GM18909 (cell line): ENCODE data around the gene IL24.
A peak's percentile ranks its signal among the peaks of the same experiment; 100 is the strongest.
"Not testable (repeated sequence)": the region's sequence is repeated elsewhere in the genome, so short reads cannot be mapped to it uniquely, and the experiment has no call there.

Source experiments
- ATAC-seq: cut with Tn5 transposase; IDR thresholded peaks from one replicate; pipeline ENCODE4 v1.9.1; 2021; ENCODE audit warnings: mild to moderate bottlenecking; ENCODE audit not compliant: unreplicated experiment, poor library complexity

The IL24 gene

DNA sequence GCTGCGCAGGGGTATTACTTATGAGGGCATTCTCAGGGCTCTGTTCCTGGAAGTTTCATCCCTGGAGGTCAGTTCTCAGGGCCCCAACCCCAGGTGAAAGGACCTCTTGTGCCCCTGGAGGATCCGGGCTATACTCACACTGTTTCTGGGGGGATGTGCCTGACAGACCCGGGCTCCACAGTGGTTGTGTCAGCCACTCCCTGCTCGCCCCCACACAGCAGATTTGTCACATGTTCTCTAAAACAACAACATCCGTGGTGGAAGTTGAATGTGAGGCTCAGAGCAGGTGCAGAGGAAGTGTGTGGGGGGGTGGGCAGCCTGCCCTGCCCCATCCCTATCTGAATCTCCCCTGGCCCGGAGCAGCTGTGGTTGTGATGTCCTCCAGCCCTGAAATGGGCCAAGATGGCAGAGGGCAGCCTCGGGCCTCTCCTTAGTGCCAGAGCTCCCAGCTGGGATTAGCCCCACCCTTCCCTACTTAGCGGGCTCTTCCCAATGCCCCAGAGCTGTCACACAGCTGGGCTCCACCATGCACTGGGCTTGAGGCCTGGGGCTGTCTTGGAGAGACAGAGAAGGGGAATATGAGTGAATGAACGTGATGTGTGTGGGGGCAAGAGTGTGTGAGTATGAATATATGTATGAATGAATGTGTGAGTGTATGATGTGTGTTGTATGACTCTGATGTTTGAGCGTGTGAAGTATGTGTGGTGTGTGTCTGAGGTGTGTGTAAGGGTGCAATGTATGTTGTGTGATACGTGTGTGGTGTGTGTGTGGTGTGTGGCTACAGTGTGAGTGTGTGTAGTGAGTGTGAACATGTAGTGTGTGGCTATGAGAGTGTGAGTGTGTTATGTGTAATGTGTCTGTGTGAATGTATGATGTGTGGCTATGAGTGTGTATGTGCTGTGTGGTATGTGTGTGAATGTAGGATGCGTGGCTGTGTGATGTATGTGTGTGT lies 26.0 kb downstream of the IL24 start:
- peak; percentile 54 for ATAC-seq

- not testable (repeated sequence) for ATAC-seq
Observed at GRCh38 chr1:206923961-206924557, 26.8 kb downstream of the IL24 start.

- ATAC-seq, result peak; percentile 27
Observed at GRCh38 chr1:206924592-206925105, 27.4 kb downstream of the IL24 start.

GRCh38 chr1:206925106-206925736 lies 28.0 kb downstream of the IL24 start:
- peak; percentile 49 for ATAC-seq

- ATAC-seq, result no peak
Observed at GRCh38 chr1:206926286-206926685, 29.0 kb downstream of the IL24 start.

- no peak for ATAC-seq
Observed at GRCh38 chr1:206929524-206929923, 32.3 kb downstream of the IL24 start.

DNA sequence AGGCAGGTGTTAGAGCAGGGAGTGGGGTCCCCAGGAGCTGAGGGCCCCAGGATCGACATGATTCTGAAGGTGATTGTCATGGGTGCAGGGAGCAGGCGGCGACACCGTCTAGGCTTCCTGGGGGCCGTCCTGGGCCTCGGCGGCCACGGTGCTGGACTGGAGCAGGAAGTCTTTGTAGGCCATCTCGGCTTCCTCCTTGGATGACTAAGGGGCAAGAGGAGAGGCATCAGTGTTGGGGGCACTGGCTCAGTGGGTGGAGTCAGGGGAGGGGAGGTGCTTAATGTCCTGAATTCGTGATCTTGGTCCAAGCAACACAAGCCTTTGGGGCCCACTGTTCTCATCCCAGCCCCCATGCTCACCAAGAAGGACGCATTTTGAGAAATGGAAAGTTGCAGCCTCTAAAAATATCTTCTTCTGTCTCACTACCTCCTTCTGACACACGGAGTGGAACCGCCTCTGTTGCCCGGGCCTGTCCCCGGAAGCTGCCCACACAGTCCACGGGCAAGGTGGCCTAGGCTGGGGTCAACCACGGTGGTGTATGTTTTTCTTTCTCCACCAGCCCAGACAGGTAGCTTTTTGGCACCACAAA lies 33.1 kb downstream of the IL24 start:
- ATAC-seq, result peak; percentile 79

DNA sequence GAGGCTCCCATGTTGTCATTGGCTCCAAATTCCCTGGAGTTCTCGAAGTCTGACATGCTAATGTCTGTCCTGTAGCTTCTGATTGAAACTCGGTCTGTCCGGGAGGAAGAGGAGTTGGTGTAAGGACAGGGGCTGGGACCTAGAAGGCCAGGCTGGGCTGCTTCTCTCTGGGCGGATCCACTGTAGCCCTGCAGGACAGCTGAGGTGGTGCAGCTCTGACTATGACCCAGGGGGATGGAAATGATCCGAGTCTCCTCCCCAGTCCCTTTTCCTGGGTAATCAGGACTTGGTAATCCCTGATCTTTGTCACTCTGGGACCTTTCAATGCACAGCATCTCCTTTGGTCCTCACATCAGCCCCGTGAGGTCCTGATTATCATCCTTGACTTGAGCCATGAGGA lies 34.5 kb downstream of the IL24 start:
- no peak for ATAC-seq

GRCh38 chr1:206932177-206932576 lies 34.9 kb downstream of the IL24 start:
- ATAC-seq, result no peak

DNA sequence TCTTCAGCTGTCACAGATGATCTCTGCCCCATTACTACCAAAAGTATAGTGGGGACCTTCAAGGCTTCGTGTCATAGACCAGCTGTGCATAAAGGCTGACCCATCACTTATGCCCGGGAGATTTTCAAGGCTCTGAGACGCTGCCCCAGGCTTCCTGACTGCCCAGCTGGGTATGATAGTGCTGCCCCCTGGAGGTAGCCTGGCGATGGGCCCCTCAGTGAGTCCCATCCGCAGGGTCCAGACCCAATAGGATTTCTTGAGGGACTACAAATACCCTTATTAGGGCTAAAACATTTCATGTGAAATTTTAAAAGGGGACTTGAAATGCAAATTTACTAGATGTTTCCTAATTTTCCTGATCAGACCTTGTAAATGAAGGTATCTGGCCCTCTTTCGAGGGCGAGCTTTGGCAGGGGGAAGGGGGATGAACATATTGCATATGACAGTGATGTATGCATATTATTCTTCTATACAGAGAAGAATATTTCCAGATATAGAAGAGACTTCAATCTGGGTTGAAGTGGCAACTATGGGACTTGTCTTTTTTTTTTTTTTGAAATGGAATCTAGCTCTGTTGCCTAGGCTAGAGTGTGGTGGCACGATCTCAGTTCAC lies 36.2 kb downstream of the IL24 start:
- peak; percentile 26 for ATAC-seq

GRCh38 chr1:206935491-206936067 lies 38.3 kb downstream of the IL24 start:
- no peak for ATAC-seq

DNA sequence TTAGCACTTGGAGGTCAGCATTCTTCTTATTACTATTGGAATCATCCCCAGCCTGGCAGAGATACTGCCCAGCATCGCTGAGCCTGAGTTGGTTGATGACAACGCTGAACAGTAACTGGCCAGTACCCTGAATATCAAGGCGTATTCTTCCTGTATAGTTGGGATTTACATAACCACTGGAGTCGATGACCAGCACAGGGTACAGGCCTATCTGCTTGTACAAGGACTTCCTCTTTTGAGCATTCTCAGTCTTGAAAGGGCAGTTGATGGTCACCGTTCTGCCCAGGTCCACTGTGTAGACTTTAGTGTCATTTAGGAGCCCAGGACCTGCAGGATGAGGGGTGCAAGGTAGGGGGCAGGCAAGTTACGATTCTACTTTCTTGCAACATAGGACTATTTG lies 40.2 kb downstream of the IL24 start:
- ATAC-seq, result no peak

DNA sequence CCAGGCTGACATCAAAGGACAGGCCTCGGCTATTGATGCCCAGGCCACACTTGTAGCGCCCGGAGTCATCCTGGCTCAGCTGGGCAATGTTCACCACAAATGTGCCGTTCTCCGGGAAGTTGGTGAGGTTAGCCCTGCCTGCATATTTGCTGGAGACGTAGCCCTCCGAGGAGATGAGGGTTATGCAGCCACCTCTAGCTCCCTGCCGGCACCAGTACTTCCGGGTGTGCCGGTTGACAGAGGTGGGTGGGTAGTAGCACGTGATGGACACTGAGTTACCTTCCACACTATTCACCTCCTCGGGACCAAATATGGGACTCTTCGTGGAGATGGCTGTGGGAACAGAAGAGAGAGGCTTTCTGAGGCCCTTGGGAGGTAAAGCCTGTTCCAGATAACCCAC lies 41.9 kb downstream of the IL24 start:
- ATAC-seq, result no peak

DNA sequence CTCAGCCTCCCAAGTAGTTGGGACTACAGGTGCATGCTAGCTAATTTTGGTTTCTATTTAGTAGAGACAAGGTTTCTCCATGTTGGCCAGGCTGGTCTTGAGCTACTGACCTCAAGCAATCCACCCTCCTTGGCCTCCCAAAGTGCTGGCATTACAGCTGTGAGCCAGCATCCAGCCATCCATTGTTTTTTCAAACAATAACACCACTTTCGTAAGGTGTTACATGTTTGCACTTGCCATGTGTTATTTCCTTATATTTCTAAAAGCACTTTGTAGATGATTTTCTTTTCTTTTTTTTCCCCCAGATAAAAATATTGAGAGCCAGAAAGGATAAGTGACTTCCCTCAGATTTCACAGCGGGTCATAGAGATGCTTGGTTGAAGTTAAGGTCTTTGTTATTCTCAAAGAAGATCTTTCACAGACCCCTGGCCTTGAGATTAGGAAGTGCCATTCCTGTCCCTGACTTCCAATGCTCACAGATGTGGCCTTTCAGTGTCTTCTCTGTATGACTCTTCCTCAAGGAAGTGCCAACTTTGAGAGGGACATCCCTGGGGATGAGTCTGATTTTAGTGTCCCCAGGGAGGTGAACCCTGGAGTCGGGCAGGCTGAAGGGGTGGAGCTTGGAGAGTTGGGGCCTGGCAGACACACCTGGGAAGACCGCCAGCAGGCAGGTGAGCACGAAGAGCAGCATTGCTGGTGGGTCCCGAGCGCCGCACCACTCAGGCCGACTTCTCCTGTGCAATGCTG lies 42.8 kb downstream of the IL24 start:
- no peak for ATAC-seq

GRCh38 chr1:206940588-206940936 lies 43.3 kb downstream of the IL24 start:
- no peak for ATAC-seq

- no peak for ATAC-seq
Observed at GRCh38 chr1:206941766-206942418, 44.6 kb downstream of the IL24 start.

GRCh38 chr1:206944703-206945102 lies 47.5 kb downstream of the IL24 start:
- ATAC-seq, result no peak

DNA sequence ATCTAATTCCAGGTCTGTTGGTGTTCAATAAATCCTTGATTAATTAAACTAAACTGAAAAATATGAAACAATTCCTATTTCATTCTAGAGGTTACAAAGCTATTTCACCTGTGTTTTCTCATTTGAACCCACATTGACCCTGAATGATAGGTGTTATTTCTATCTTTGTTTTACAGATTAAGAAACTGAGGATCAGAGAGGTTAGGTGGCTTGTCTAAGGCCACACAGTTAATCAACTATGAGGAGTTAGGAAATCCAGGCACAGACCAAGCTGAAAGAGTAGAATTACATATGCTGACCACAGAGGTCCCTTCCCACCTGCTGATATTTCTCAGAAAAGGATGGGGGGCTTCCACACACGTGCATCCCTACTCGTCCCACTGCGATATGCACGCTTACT lies 48.5 kb downstream of the IL24 start:
- ATAC-seq, result no peak

- no peak for ATAC-seq
Observed at GRCh38 chr1:206946261-206946660, 49.0 kb downstream of the IL24 start, which contains the start of gene PIGR. Gene PIGR (minus strand): TSS chr1:206946466. CDS start chr1:206940531, 5,935 bp downstream.
